ENCODE measurements around the gene AURKB.
"Not testable (repeated sequence)": the region's sequence is repeated elsewhere in the genome, so short reads cannot be mapped to it uniquely, and the experiment has no call there.

Gene AURKB

GRCh38 chr17:8209907-8210760 lies at the start of gene AURKB:
Gene AURKB, minus strand, starts transcription at chr17:8210575. Its CDS starts 351 bp downstream, at chr17:8210224.
- peak within 1 kb of the TSS; percentile 99 for H3K4me3 Mint-ChIP-seq
- DNase-seq (peak; percentile 93), ATAC-seq (peak; percentile 96)
- no peaks in the 10 kb centered on the region for H3K9me3 Mint-ChIP-seq
- peaks cover 36% of the 10 kb centered on the region for H3K36me3 Mint-ChIP-seq (ENCODE audit: low read depth)
- no peaks in the 10 kb centered on the region for H3K27me3 Mint-ChIP-seq
- H3K4me1 Mint-ChIP-seq = peaks cover 24% of the 10 kb centered on the region
- H3K27ac Mint-ChIP-seq = peak within 1 kb of the TSS; percentile 98

- H3K4me3 Mint-ChIP-seq = no peak overlapping the region
- no peak for ATAC-seq
- no peaks in the 10 kb centered on the region for H3K4me1 Mint-ChIP-seq
- H3K9me3 Mint-ChIP-seq = no peaks in the 10 kb centered on the region
- H3K36me3 Mint-ChIP-seq (ENCODE audit: low read depth) = peaks cover 45% of the 10 kb centered on the region
- H3K27me3 Mint-ChIP-seq = no peaks in the 10 kb centered on the region
- DNase-seq = no peak
- H3K27ac Mint-ChIP-seq = no peak overlapping the region
These were observed 47.4 kb upstream of the AURKB start for GRCh38 chr17:8257801-8258200.

GRCh38 chr17:8256691-8257090 lies 46.3 kb upstream of the AURKB start:
- Mint-ChIP-seq H3K36me3 (ENCODE audit: low read depth) (peaks cover 39% of the 10 kb centered on the region), H3K27me3 (no peaks in the 10 kb centered on the region), H3K27ac (no peak overlapping the region), H3K4me1 (no peaks in the 10 kb centered on the region), H3K4me3 (no peak overlapping the region), H3K9me3 (no peaks in the 10 kb centered on the region)
- no peak for DNase-seq
- no peak for ATAC-seq

- Mint-ChIP-seq H3K27me3 (no peaks in the 10 kb centered on the region), H3K9me3 (no peaks in the 10 kb centered on the region), H3K27ac (no peak overlapping the region), H3K4me3 (no peak overlapping the region), H3K36me3 (ENCODE audit: low read depth) (peaks cover 36% of the 10 kb centered on the region), H3K4me1 (no peaks in the 10 kb centered on the region)
- no peak for DNase-seq
- ATAC-seq = no peak
These were observed 45.9 kb upstream of the AURKB start for GRCh38 chr17:8256291-8256690.

DNA sequence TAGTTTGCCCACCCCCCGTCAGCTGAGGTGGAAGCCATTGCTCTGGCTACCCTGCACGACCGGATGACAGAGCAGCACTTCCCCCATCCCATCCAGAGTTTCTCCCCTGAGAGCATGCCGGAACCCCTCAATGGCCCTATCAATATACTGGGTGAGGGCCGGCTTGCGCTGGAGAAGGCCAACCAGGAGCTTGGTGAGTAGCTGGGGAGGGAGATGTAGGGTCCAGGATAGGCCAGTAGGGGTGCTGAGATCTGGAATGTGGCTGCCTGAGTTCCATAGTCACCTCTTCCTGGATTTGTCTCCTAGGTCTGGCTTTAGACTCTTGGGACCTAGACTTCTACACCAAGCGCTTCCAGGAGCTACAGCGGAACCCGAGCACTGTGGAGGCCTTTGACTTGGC lies 45.1 kb upstream of the AURKB start:
- H3K4me1 Mint-ChIP-seq = peaks cover 3% of the 10 kb centered on the region
- H3K36me3 Mint-ChIP-seq (ENCODE audit: low read depth) = peaks cover 33% of the 10 kb centered on the region
- no peak overlapping the region for H3K27ac Mint-ChIP-seq
- no peak overlapping the region for H3K4me3 Mint-ChIP-seq
- no peaks in the 10 kb centered on the region for H3K9me3 Mint-ChIP-seq
- ATAC-seq (no peak), DNase-seq (no peak)
- no peaks in the 10 kb centered on the region for H3K27me3 Mint-ChIP-seq

DNA sequence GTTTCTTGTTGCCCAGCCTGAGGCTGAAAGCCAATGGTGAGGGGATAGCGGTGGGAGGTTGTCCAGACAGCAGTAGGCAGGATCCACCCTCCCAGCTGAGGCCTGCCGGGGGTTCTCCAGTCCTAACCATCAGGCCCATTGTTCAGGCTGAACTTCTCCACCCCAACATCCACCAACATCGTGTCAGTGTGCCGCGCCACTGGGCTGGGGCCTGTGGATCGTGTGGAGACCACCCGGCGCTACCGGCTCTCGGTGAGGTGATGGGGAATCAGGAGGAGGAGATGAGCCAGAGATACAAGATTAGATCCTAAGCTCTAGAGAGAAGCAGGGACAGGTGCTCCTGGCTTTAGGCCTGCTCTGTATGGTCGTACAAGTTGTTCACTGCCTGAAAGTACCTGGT lies 44.5 kb upstream of the AURKB start:
- Mint-ChIP-seq H3K4me3 (no peak overlapping the region), H3K36me3 (ENCODE audit: low read depth) (peaks cover 37% of the 10 kb centered on the region), H3K27ac (no peak overlapping the region), H3K4me1 (peaks cover 9% of the 10 kb centered on the region), H3K9me3 (no peaks in the 10 kb centered on the region), H3K27me3 (no peaks in the 10 kb centered on the region)
- ATAC-seq (no peak), DNase-seq (no peak)

DNA sequence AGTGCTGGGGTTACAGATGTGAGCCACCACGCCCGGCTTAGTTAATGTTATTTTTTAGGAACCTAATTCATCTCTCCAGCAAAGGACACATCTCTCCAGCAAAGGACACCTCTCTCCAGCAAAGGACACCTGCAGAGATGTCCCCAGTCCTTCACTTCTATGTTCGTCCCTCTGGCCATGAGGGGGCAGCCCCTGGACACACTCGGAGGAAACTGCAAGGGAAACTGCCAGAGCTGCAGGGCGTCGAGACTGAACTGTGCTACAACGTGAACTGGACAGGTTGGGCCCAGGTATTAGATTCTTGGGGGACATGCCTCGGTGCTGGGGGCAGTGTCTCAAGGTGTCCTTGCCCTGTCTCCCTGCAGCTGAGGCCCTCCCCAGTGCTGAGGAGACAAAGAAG lies 43.4 kb upstream of the AURKB start:
- peaks cover 18% of the 10 kb centered on the region for H3K4me1 Mint-ChIP-seq
- H3K27me3 Mint-ChIP-seq = peaks cover 4% of the 10 kb centered on the region
- H3K9me3 Mint-ChIP-seq = no peaks in the 10 kb centered on the region
- no peak overlapping the region for H3K4me3 Mint-ChIP-seq
- peaks cover 47% of the 10 kb centered on the region for H3K36me3 Mint-ChIP-seq (ENCODE audit: low read depth)
- no peak for ATAC-seq
- no peak overlapping the region for H3K27ac Mint-ChIP-seq
- DNase-seq = no peak

- Mint-ChIP-seq H3K4me1 (peaks cover 30% of the 10 kb centered on the region), H3K36me3 (ENCODE audit: low read depth) (peaks cover 42% of the 10 kb centered on the region)
- H3K4me3 Mint-ChIP-seq, H3K27me3 Mint-ChIP-seq, ATAC-seq, DNase-seq, H3K9me3 Mint-ChIP-seq, H3K27ac Mint-ChIP-seq: not testable (repeated sequence)
These were observed 41.0 kb upstream of the AURKB start for GRCh38 chr17:8251411-8251810.

DNA sequence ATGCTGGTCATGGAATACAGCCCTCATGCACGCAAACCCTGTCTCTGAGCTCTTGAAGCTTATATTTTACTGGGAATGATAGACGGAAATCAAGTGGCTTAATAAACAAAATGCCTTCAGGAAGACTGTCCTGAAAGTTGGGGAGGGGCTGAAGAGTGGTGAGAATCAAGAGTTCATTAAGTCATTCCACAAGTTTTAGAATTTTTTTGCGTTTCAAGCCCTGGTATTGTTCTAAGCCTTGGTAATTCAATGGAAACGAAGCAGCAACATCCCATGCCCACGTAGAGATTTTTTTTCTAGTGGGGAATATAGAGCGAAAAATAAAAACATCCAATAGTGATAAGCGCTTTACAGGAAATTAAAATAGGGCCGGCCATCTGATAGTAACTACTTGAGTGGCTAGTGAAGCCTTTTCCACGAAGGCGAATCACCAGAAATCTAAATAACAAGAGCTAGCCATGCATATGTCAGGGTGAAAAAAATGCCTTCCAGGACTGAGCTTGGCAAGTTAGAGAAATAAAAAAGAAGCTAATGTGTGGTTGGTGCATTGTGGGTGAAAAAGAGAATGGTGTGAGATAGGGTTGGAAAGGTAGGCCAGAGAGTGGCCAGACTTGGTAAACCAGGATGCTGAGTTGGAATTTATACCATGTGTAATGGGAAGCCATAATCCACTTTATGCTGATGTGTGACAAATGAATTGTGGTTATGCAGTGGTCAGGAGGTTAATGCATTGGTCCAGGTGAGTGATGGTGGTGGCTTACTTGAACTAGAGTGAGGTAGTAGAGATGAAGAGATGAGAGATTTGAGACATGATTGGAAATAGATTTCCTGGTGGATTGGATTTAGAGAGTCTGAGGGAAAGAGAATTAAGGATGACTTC lies 39.5 kb upstream of the AURKB start:
- H3K9me3 Mint-ChIP-seq = peaks cover 4% of the 10 kb centered on the region

DNA sequence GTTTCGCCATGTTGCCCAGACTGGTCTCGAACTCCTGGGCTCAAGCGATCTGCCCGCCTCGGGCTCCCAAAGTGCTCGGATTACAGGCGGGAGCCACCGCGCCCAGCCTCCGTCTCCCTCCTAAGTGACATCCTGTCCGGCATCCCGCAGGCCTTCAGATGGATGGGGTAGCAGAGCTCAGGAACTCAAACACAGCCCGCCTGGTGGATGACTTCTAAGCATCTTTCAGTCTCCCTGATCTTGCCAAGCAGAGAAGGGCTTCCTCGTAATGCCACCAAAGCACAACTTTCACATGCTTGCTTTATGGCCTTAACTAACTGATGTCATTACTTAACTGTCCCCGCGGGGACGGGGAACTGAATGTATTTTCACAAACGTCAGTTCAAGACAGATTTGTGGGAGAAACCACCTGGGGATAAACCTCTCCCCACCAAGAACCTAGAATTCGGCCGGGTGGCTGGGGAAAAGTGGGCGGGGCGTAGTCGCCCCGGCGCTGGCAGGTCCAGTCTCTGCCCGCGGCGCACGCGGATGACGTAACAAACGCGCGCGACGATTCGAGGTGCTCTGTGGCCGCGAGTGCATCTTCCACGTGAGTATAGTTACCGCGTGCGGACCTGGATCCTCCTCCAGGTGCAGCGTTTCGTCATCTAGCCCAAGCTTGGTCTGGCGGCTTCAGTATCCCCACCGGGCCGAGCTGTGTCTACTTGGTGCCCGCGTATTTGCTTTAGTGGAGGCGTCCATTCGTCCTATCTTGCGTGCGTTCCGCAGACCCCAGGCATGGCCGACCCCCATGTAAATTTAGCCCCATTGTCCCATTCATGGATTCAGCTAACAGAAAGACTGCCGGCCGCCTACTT lies 38.6 kb upstream of the AURKB start, which contains the start of gene PFAS:
TSS of gene PFAS (plus strand) at position 539 of the 857 bp plus-strand sequence. CDS start 4,649 bp downstream, outside the sequence.
- H3K4me1 Mint-ChIP-seq = peaks cover 55% of the 10 kb centered on the region
- H3K36me3 Mint-ChIP-seq (ENCODE audit: low read depth) = peaks cover 46% of the 10 kb centered on the region
- ATAC-seq (peak; percentile 74), DNase-seq (peak; percentile 99)
- H3K9me3 Mint-ChIP-seq = peaks cover 4% of the 10 kb centered on the region
- peak within 1 kb of the TSS; percentile 99 for H3K27ac Mint-ChIP-seq
- H3K4me3 Mint-ChIP-seq = peak within 1 kb of the TSS; percentile 100
- peaks cover 5% of the 10 kb centered on the region for H3K27me3 Mint-ChIP-seq

More for the DNA sequence above, 39.5 kb upstream of the AURKB start:
- ATAC-seq = no peak
- Mint-ChIP-seq H3K36me3 (ENCODE audit: low read depth) (peaks cover 43% of the 10 kb centered on the region), H3K27me3 (peaks cover 5% of the 10 kb centered on the region), H3K4me3 (peak overlapping the region; percentile 100), H3K4me1 (peaks cover 46% of the 10 kb centered on the region), H3K27ac (peak overlapping the region; percentile 99)
- DNase-seq = no peak

GRCh38 chr17:8244768-8245167 lies 34.4 kb upstream of the AURKB start:
- ATAC-seq (no peak), DNase-seq (no peak)
- peak overlapping the region; percentile 18 for H3K27ac Mint-ChIP-seq
- no peak overlapping the region for H3K4me3 Mint-ChIP-seq
- peaks cover 42% of the 10 kb centered on the region for H3K36me3 Mint-ChIP-seq (ENCODE audit: low read depth)
- H3K9me3 Mint-ChIP-seq = peaks cover 4% of the 10 kb centered on the region
- H3K27me3 Mint-ChIP-seq = peaks cover 5% of the 10 kb centered on the region
- peaks cover 58% of the 10 kb centered on the region for H3K4me1 Mint-ChIP-seq

DNA sequence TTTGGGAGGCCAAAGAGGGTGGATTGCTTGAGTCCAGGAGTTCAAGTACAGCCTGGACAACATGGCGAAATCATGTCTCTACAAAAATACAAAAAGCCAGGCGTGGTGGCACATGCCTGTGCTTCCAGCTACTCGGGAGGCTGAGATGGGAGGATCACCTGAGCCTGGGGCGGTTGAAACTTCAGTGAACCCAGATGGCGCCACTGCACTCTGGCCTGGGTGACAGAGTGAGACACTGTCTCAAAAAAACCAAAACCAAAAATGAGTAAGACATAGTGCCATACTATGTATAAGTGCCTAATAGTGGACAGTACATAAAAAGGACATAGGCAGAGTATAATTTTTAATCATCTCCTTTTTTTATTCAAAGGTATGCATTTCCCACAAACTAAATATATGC lies 33.5 kb upstream of the AURKB start:
- no peak overlapping the region for H3K4me3 Mint-ChIP-seq
- peak; percentile 20 for DNase-seq
- no peak for ATAC-seq

DNA sequence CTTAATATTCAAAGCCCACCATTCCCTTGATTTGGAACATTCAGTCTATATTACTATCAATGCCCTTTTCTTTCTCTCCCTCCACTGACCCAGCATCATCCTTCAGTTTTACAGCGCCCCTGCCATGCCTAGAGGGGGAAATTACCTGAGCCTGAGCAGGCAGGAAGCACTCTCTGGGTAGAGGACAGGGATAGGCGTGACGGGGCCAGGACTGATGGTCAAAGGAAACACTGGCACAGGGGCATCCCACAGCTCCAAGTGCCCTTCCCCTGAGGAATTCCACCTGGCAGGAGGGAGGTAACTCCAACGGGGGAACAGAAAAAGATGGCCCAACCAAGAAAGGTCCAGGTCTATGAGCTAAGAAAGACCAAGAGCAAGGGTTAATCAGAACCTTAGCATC lies 27.5 kb upstream of the AURKB start:
- H3K36me3 Mint-ChIP-seq (ENCODE audit: low read depth) = peaks cover 52% of the 10 kb centered on the region
- H3K9me3 Mint-ChIP-seq = no peaks in the 10 kb centered on the region
- DNase-seq (no peak), ATAC-seq (no peak)
- H3K4me3 Mint-ChIP-seq = no peak overlapping the region
- no peaks in the 10 kb centered on the region for H3K27me3 Mint-ChIP-seq
- H3K4me1 Mint-ChIP-seq = peaks cover 10% of the 10 kb centered on the region
- no peak overlapping the region for H3K27ac Mint-ChIP-seq

More for the DNA sequence above, 33.5 kb upstream of the AURKB start:
- H3K4me1 Mint-ChIP-seq = peaks cover 52% of the 10 kb centered on the region
- H3K27ac Mint-ChIP-seq = peak overlapping the region; percentile 35
- peaks cover 4% of the 10 kb centered on the region for H3K9me3 Mint-ChIP-seq
- H3K27me3 Mint-ChIP-seq = peaks cover 2% of the 10 kb centered on the region
- H3K36me3 Mint-ChIP-seq (ENCODE audit: low read depth) = peaks cover 38% of the 10 kb centered on the region

DNA sequence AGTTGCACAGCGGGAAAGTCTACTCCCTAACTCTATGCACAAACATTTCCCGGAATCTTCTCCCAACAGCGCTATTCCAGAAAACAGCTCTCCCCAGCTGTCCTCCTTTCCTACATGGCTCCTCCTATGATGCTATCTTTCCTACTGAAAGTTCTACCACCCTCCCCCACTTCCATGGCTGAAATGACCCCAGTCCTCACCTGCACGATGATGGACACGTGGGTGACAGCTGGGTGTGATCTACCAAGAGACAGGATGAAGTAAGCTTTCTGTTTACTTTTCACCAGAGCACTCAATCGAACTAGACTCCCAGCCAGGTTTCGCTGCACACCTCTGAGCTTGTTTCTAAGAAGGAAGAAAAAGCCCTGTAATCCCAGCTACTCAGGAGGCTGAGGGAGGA lies 26.8 kb upstream of the AURKB start:
- Mint-ChIP-seq H3K4me1 (peaks cover 6% of the 10 kb centered on the region), H3K27me3 (no peaks in the 10 kb centered on the region), H3K4me3 (no peak overlapping the region), H3K27ac (no peak overlapping the region), H3K9me3 (no peaks in the 10 kb centered on the region), H3K36me3 (ENCODE audit: low read depth) (peaks cover 55% of the 10 kb centered on the region)
- DNase-seq = no peak
- ATAC-seq = no peak

All from activated naive CD8-positive, alpha-beta T cell treated with anti-CD3 and anti-CD28 coated beads, Interleukin-2, amount 50 U/mL, for 24 hours (primary cell).